MV-4-11 (cell line): ENCODE results near the gene WNT3.
"Not testable (repeated sequence)": the region's sequence is repeated elsewhere in the genome, so short reads cannot be mapped to it uniquely, and the experiment has no call there.

Source experiments
- DNase-seq: peaks from one replicate; lab custom pipeline; 2025; lab: John Stamatoyannopoulos, UW

Gene WNT3

DNA sequence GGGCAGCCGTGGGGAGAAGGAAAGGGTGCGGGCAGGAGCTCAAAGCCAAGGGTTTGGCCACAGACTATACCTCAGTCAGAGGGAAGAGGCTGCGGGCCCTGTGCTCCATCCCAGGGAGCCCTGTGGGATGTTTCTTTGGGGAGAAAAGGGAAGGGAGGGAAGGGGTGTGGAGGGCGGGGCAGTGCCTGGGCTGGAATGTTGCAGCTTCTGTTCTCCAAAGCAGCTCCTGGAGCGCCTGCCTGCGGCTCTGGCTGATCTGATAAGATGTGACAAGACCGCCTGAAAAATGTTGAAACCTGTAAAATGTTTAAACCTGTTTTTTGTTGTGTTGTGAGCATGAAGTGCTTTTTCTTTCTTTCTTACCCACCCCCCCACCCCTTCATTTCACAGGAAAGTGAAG is 32.8 kb downstream of the WNT3 start:
- no peak for DNase-seq

- DNase-seq = no peak
These were observed 35.4 kb downstream of the WNT3 start for GRCh38 chr17:46783031-46783593.

GRCh38 chr17:46782250-46782953 is 36.1 kb downstream of the WNT3 start:
- peak; percentile 9 for DNase-seq

DNA sequence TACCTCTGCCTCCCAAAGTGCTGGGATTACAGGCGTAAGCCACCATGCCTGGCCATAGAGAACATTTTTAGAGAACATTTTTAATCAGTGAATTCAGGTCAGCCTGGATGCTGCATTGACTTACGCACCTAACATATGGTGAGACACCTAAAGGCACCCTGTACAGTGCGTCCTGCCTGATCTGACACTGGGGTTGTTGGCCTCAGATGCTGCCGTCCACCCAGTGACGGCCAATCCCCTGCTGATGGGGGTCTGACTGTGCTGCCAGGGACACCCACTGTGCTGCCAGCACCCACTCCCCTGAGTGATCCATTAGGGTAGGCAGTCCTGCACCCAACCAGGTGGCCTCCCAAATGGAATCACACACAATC is 38.5 kb downstream of the WNT3 start:
- DNase-seq = no peak

DNA sequence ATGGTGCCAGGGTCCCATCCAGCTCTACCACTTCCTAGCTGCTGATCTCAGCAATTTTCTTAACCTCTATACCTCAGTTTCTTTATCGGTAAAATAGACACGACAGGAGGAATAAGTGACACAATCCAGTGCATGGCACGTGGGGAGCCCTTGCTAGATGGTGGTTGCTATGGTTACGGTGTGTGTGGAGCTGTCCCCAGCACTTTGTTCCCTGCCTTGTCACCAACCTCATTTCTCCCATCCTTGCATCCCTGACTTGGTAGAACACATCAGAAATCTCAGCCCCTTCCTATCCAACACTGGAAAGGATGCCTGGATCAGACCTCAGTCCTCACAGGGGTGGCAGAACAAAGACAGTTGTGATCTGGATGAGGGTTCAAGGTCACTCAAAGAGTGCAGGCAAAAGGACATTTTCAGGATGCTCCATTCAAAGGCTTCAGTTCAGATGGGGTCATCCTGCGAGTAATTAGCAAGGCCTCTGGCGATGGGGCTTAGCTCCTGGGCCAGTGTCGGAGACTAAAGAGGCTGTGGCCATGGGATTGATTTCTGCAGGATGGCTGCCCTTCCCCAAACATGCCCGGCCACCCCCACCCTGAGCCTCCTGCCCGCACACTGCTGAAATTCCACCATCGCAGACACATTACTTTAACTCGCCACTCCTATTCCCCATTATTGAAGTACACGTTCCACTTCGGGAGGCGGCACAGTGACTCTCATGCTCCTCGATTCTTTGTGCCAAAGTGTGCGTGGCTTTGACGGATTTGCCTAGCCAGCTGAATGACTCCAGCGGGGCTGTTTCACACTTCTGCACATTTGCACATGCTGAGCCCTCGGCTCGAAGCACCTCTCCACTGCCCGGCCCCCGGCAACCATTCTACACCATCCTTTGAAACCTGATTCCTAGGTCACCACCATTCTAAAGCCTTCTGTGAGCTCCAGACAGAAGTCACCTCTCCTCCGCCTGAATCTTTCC is 40.3 kb downstream of the WNT3 start:
- peak; percentile 2 for DNase-seq

DNA sequence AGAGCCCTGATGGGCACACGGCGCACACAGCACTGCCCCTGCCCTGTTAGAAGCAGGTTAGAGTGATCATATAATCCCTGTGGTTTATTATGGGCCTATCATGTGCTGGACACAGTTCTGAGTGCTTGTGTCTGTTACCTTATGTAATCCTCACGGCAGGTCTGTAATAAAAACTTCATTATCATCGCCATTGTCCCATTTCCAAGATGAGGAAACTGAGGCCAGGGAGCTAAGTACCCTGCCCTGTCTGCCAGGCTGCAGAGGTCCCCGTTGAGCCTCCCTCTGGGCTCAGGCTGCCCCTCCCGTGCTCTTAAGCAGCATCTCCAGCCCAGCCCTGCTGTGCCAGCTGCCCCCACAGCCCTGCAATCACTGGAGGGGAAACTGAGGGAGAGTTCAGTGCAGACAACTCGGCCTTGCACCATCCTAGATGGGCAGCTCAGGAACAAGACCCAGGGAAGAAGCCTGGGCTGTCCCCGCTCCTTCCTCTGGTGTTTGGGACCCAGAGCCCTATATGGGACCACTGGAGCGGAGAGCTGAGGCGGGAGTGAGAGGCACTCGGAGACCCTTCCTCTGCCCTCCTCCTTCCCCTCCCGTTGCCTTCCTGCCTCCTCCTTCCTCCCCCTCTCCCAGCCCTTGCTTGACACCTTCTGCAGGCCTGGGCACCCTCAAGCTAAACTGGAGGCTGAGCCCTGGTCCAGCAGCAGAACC is 42.0 kb downstream of the WNT3 start:
- DNase-seq = no peak

DNA sequence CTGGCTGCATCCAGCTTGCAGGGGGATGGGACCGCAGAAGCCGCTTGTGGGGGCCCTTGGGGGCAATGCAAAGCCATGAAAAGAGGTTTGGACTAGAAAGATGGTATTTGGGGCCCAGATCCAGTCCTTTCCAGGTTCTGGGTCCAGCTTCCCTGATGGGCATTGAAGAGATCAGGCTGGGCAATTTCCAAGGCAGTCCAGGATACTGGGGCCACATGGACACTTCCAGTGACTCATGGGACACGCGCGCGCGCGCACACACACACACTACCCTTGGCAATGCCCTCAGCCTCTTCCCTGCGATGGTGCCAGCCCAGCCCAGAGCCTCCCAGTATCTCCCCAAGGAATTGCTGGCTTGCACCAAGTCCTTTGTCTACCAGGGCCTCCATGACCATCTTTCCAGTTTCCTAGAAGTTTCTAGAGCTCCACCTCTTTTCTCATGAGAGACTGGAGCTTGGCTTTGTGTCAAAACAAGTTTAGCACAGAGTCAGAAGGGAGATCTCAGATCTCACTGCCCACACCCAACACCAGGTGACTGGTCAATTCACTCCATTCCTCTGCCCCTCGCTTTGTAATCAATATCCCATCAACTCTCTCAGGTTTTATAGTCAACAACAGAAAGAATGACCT is 44.3 kb downstream of the WNT3 start:
- DNase-seq = no peak

DNA sequence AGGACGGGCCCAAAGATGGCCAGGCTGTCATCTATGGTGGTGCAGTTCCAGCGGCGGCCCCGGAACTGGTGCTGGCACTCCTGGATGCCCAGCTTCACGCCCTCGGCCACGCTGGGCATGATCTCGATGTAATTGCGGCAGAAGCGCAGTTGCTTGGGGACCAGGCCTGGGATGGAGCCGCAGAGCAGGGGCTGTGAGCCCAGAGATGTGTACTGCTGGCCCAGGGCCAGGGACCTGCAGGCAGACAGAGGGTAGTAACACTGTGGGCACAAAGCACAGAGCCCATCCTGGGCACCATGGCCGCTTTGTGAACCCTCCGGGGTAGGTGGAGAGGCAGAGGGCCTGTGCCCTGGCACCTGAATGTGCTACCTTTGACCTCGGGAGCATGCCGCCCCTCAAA is 44.8 kb downstream of the WNT3 start:
- DNase-seq = no peak

DNA sequence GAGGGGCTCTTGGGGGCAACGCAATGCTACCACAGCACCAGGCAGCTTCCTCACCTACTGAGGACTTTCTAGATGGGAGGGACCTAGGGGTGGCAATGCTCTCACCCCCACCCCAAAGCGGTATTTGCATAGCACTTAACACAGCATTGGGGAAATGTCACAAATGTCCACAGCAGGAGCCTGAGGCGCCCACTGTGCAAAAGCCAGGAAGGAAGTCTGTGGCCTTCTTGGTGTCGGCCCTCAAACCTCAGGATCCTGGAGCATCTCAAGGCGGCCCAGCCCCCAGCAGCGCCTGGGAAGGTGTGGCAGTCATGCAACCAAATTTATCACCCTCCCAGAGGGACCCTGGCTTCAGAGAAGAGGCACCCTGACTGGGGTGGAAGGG is 45.3 kb downstream of the WNT3 start:
- DNase-seq = peak; percentile 48

DNA sequence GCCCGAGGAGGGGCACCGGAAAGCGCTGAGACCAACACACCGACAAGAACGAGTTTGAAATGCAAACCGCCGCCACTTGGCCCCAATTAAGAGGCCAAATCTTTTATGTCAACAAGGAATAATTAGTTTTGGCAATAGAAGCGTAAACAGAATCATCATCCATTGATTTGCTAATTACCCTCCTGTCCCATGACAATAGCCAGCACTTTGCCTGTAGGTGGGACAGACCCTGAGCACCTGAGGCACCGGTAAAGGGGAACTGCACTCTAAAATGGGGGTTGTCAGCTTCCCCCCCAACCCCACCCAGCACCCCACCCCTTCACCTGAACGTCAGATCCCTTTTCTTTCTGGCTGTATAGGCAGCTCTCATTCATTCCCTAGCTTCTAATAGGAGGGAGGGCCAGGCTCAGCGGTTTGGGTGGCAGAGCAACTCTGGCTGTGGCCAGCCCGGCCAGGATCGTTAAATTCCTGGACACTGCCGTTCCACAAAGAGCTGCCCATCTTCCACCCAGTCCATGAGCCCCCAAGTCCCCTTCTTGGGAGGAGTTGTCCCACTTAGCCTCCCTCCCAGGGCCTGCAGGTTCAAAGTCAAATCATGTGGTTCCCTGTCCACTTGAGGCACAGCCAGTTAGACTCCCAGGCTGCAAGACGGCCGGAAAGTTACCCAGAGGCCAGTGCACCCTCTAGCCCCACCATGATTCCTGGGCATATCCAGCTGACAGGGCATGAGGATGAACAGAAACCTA is 45.8 kb downstream of the WNT3 start:
- DNase-seq = no peak

- no peak for DNase-seq
These were observed 46.7 kb downstream of the WNT3 start for GRCh38 chr17:46771561-46772474.

DNA sequence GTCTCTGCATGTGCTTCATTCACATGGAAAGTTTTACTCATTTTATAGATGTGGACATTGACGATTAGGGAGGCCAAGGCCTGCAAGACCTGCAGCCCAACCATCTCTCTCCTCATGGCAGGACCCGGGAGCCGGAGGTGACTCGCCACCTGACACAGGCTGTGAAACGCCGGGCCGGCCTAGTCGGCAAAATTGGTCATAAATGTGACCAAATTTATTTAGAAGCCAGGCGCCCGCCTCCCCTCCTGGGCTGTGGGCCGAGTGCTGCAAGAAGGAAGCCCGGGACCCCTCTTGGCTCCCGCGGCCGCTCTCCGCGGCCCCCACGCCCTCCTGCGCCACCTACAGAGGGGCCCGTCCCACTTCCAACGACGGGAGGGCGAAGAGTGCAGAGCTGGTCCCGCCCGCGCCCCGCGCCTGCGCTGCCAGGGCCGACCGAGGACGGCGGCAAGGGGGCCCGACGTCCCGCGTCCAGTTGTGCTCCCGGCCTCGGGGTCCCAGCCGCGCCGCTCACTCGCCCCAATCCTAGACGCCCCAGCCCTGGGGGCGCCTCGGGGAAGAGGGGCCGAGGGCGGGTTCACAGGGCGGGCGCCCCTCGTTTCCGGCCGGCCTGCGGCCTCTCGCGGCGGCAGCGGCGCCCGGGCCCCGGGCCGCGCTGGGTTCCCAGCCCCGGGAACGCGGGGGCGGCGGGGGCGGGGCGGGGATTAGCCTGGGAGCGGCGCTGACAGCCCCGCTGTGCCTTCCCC is 47.5 kb downstream of the WNT3 start:
- no peak for DNase-seq

DNA sequence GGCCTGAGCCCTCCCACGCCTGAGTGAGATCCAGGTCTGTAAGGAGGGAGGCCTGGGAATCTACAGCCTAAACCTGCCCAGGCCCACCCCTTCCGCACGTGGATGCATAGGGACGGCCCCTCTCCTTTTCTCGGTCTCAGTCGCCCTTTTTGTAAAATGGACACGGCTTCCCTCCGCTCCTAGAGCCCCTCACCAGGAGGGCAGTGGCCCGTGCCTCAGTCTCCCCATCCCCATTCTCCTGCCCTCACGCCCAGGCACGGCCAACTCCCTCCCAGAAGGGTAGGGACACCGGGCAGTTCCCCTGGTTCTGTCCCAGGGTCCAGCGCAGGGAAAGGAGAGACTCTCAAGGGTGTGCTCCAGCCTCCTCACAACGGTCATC is 48.1 kb downstream of the WNT3 start:
- no peak for DNase-seq

DNA sequence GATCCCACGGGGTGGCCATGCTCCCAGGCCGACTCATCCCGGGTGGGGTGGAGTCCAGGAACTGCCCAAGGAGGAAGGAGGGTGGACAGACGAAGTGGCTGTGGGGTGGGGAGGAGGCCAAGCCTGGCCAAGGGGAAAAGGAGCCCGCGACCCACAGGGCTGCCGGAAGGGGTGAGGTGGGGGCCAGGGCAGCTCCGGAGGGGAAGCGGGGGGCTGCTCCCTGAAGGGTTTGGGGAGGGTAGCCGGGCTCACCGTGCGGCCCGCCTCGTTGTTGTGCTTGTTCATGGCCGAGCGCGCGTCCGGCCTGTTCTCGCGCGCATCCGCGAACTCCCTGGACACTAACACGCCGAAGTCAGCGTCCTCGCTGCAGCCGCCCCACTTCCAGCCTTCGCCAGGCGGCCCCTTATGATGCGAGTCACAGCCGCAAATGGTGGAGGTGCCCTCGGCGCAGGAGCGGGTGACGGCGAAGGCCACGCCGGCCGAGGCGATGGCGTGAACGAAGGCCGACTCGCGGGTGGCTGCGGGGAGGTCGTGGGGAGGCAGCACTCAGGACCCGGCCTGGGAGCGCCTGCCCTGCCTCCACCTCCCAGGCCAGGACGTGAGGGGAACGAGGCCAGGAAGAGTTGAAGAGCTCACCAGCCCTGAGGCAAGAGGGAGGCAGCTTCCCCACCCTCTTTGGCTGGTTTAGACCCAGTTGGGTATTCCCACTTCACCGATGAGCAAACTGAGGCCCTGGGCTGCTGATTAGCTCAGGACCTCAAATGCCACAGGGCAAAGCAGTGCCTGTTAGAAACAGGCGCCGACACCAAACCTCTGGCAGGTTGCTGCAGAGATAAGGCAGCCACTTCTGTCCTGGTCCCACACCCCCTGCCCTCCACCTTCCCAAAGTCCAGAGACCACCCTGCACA is 48.7 kb downstream of the WNT3 start:
- no peak for DNase-seq

DNA sequence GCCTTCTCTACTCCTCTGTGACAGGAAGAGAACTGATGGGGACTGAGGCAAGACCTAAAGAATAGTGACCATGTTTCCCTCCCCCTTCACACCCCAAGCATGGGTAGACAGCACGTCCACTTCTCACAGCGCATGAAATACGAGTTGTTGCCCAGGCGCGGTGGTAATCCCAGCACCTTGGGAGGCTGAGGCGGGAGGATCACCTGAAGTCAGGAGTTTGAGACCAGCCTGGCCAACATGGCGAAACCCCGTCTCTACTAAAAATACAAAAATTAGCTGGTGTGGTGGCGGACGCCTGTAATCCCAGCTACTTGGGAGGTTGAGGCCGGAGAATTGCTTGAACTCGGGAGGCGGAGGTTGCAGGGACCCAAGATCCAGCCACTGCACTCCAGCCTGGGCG is 49.6 kb downstream of the WNT3 start:
- not testable (repeated sequence) for DNase-seq

DNA sequence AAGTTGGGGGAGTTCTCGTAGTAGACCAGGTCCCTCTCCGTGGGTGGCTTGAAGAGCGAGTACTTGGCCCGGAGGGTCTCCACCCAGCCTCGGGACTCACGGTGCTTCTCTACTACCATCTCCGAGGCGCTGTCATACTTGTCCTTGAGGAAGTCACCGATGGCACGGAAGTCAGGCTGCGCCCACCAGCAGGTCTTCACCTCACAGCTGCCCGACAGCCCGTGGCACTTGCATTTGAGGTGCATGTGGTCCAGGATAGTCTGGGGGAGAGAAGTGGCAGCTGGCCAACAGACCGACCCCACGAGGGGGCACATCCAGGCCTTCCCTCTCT is 50.0 kb downstream of the WNT3 start:
- DNase-seq = no peak

- DNase-seq = no peak
These were observed 51.7 kb downstream of the WNT3 start for GRCh38 chr17:46766493-46767491.
